ENCODE measurements around the gene KCNMA1. TPM values are rescaled to one million over a fixed set of nuclear protein-coding genes. Genes with fewer than 3 reads are reported as not detected.

The KCNMA1 gene
- total RNA-seq, 1 donor from 2014 or later: 30.1 TPM

DNA sequence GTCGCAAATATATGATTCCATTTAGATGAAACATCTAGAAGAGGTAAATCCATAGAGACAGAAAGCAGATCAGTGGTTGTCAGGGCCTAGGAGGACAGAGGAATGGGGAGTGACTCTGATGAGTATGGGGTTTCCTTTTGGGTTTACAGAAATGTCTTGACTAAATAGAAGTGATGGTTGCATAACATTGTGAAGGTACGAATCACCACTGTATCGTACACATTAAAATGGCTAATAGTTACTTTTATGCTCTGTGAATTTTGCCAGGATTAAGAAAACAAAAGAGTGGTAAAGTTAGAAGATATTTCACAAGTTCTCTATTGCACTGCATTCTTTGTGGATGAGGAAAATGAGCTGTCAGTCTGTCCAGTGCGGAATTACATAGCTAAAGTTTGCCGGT, 407.4 kb downstream of the KCNMA1 start:
- no peak for DNase-seq (ENCODE audit: extremely low spot score, unreplicated experiment)
- Mint-ChIP-seq H3K4me3 (no peak overlapping the region), H3K27me3 (peaks cover 16% of the 10 kb centered on the region), H3K4me1 (ENCODE audit: unreplicated experiment) (peaks cover 10% of the 10 kb centered on the region), H3K27ac (no peak overlapping the region), H3K36me3 (no peaks in the 10 kb centered on the region), H3K9me3 (peaks cover 4% of the 10 kb centered on the region)
- TF ChIP-seq, protein P1, sequence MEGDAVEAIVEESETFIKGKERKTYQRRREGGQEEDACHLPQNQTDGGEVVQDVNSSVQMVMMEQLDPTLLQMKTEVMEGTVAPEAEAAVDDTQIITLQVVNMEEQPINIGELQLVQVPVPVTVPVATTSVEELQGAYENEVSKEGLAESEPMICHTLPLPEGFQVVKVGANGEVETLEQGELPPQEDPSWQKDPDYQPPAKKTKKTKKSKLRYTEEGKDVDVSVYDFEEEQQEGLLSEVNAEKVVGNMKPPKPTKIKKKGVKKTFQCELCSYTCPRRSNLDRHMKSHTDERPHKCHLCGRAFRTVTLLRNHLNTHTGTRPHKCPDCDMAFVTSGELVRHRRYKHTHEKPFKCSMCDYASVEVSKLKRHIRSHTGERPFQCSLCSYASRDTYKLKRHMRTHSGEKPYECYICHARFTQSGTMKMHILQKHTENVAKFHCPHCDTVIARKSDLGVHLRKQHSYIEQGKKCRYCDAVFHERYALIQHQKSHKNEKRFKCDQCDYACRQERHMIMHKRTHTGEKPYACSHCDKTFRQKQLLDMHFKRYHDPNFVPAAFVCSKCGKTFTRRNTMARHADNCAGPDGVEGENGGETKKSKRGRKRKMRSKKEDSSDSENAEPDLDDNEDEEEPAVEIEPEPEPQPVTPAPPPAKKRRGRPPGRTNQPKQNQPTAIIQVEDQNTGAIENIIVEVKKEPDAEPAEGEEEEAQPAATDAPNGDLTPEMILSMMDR (conservative IDR thresholded peaks at IDR 0.05): no peak

DNA sequence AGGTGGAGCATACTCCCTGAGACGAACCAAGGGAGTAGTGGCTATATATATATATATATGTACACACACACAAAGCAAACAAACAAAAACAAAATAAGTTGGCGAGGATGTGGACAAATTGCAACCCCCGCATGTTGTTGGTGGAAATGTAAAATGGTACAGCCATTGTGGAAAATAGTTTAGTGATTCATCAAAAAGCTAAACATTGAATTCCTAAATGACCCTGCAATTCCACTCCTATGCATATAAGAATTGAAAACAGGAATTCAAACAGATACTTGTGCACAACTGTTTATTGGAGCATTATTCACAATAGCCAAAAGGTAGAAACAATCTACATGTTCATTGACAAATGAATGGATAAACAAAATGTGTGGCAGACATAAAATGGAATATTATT, 407.9 kb downstream of the KCNMA1 start:
- Mint-ChIP-seq H3K27me3 (peaks cover 19% of the 10 kb centered on the region), H3K4me1 (ENCODE audit: unreplicated experiment) (peaks cover 10% of the 10 kb centered on the region), H3K9me3 (peaks cover 4% of the 10 kb centered on the region), H3K36me3 (no peaks in the 10 kb centered on the region), H3K4me3 (no peak overlapping the region), H3K27ac (no peak overlapping the region)
- TF ChIP-seq, protein P1 (conservative IDR thresholded peaks at IDR 0.05): no peak
- DNase-seq (ENCODE audit: extremely low spot score, unreplicated experiment): no peak

DNA sequence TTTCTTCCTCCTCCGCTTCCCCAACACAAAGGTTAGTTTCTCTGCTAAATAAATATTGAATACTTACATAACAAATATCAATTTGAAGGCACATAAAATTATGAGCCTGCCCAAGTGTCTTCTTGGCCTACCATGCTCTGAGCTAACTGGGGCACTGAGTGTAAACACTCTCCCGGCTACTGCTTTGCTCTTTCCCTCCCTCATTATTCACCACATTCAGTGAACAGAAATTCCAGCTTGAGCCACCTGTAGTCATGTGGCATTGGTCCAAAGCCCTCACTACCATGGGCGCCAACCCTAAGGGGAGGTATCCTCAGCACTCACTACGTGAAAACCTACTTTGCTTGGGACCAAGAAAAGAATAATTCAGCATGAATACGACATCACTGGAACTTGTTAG, 409.0 kb downstream of the KCNMA1 start:
- Mint-ChIP-seq H3K27me3 (peaks cover 22% of the 10 kb centered on the region), H3K4me3 (no peak overlapping the region), H3K36me3 (no peaks in the 10 kb centered on the region), H3K27ac (no peak overlapping the region), H3K9me3 (peaks cover under 1% of the 10 kb centered on the region), H3K4me1 (ENCODE audit: unreplicated experiment) (peaks cover 10% of the 10 kb centered on the region)
- DNase-seq (ENCODE audit: extremely low spot score, unreplicated experiment): no peak
- TF ChIP-seq, protein P1 (conservative IDR thresholded peaks at IDR 0.05): no peak

- Mint-ChIP-seq H3K9me3 (no peaks in the 10 kb centered on the region), H3K36me3 (no peaks in the 10 kb centered on the region), H3K27ac (peak overlapping the region; percentile 21), H3K4me3 (no peak overlapping the region), H3K4me1 (ENCODE audit: unreplicated experiment) (peaks cover 10% of the 10 kb centered on the region), H3K27me3 (peaks cover 26% of the 10 kb centered on the region)
- no peak for DNase-seq (ENCODE audit: extremely low spot score, unreplicated experiment)
- TF ChIP-seq, protein P1 (conservative IDR thresholded peaks at IDR 0.05): no peak
These were observed 410.6 kb downstream of the KCNMA1 start for GRCh38 chr10:77226853-77227565.

DNA sequence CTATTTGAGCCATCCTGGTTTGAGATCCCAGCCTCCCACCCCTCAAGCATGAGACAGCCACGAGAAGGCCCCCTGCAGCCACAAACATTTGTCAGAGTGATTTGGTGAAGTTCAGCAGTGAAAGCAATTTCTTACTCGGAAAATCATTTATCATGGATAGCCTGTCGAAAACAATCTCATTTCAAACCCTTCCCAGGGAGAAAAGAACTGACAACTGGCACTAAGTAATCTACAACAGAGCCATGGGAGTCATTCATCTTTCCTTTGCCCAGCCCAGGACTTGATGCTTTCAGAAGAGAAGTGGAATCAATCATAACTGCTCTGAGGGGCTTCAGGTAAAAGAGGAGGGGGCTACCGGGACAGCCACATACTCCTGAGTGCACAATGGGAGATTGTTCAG, 411.2 kb downstream of the KCNMA1 start:
- Mint-ChIP-seq H3K36me3 (no peaks in the 10 kb centered on the region), H3K9me3 (no peaks in the 10 kb centered on the region), H3K4me3 (peak overlapping the region; percentile 37), H3K27me3 (peaks cover 31% of the 10 kb centered on the region), H3K27ac (peak overlapping the region; percentile 21), H3K4me1 (ENCODE audit: unreplicated experiment) (peaks cover 10% of the 10 kb centered on the region)
- TF ChIP-seq, protein P1 (conservative IDR thresholded peaks at IDR 0.05): no peak
- DNase-seq (ENCODE audit: extremely low spot score, unreplicated experiment): no peak
